ENCODE data around the gene CDH4.

- TF ChIP-seq SIN3A (conservative IDR thresholded peaks at IDR 0.05 in 1 of 2, IDR thresholded peaks at IDR 0.05 in 1 of 2; ENCODE audit: low read depth in 1 of 2, low read length in 2 of 2) (no peak), TAF1 (IDR thresholded peaks at IDR 0.05; ENCODE audit: low read depth, low read length) (no peak), JUN (IDR thresholded peaks at IDR 0.05; ENCODE audit: low read depth, low read length) (no peak), MAFK (IDR thresholded peaks at IDR 0.05; ENCODE audit: low read depth, low read length) (no peak)
These were observed 58.9 kb downstream of the CDH4 start for GRCh38 chr20:61310954-61311353.

All from H1 (cell line).